PC-3 (cell line): ENCODE data around the gene ANKRD29. TPM values are rescaled to one million over a fixed set of nuclear protein-coding genes. Genes with fewer than 3 reads are reported as not detected.

Experiments used
- ATAC-seq: fragments of 200-7000 bp; cut with Tn5 transposase; 2 replicates; pipeline ENCODE4 v1.9.1; 2020; ENCODE audit warnings: mild to moderate bottlenecking, moderate library complexity
- BruUV-seq: library from RNA; stranded (reverse); fragments of 400-500 nt; replicated peaks from 2 replicates; lab custom pipeline; 2021; lab: Mats Ljungman, UMichigan
- CTCF ChIA-PET: fragments of 300-600 bp; sonication (Branson Sonifier 250); formaldehyde crosslinking; loops from one replicate; lab custom pipeline; 2022; ENCODE audit warnings: antibody characterized with exemption; lab: Charles Lee
- POLR2A ChIA-PET: fragments of 300-600 bp; sonication (Branson Sonifier 250); formaldehyde crosslinking; loops from one replicate; lab custom pipeline; 2022; ENCODE audit warnings: antibody characterized with exemption; ENCODE audit not compliant: unreplicated experiment; lab: Charles Lee
- DNase-seq: peaks from one replicate; pipeline ENCODE4 v3.0.0-alpha.2; 2015
- H2AFZ ChIP-seq: fragments of 300-600 bp; sonication (generic); 2 replicates; pipeline ENCODE4 v1.6.0; 2016; ENCODE audit warnings: antibody characterized with exemption, low read length
- H3F3A ChIP-seq: fragments of 300-600 bp; sonication (generic); one replicate; pipeline ENCODE4 v1.6.0; 2017; ENCODE audit warnings: antibody characterized with exemption, low read length, control low read depth, mild to moderate bottlenecking; ENCODE audit not compliant: unreplicated experiment
- H3K27ac ChIP-seq: fragments of 300-600 bp; sonication (generic); 2 replicates; pipeline ENCODE4 v1.5.1; 2016; ENCODE audit warnings: mild to moderate bottlenecking, low read length
- H3K27me3 ChIP-seq: fragments of 300-600 bp; sonication (generic); 2 replicates; pipeline ENCODE4 v1.6.1; 2016; ENCODE audit warnings: low read length, mixed read lengths
- H3K36me3 ChIP-seq: fragments of 300-600 bp; sonication (generic); 2 replicates; pipeline ENCODE4 v1.6.1; 2016; ENCODE audit warnings: low read depth, mixed run types, low read length, mixed read lengths
- H3K4me1 ChIP-seq: fragments of 300-600 bp; sonication (generic); 2 replicates; pipeline ENCODE4 v1.5.1; 2016; ENCODE audit warnings: low read length; ENCODE audit not compliant: insufficient read depth
- H3K4me2 ChIP-seq: fragments of 300-600 bp; sonication (generic); 2 replicates; pipeline ENCODE4 v1.6.0; 2016; ENCODE audit warnings: low read length
- H3K4me3 ChIP-seq: fragments of 300-600 bp; sonication (generic); 2 replicates; pipeline ENCODE4 v1.5.1; 2016; ENCODE audit warnings: mild to moderate bottlenecking, low read length, mixed read lengths
- H3K79me2 ChIP-seq: fragments of 300-600 bp; sonication (generic); 2 replicates; pipeline ENCODE4 v1.6.1; 2017; ENCODE audit warnings: low read length, mixed read lengths
- H3K9ac ChIP-seq: fragments of 300-600 bp; sonication (generic); 2 replicates; pipeline ENCODE4 v1.6.0; 2016; ENCODE audit warnings: mild to moderate bottlenecking, low read length
- H3K9me2 ChIP-seq: fragments of 300-600 bp; sonication (generic); replicated peaks from 2 replicates; pipeline ENCODE4 v1.6.1; 2016; ENCODE audit warnings: mixed run types, low read length, mixed read lengths
- H3K9me3 ChIP-seq: fragments of 300-600 bp; sonication (generic); 2 replicates; pipeline ENCODE4 v1.6.1; 2016; ENCODE audit warnings: low read length, mixed read lengths
- H4K20me1 ChIP-seq: fragments of 300-600 bp; sonication (generic); 2 replicates; pipeline ENCODE4 v1.6.1; 2016; ENCODE audit warnings: low read length, mixed read lengths
- EZH2 ChIP-seq: fragments of 300-600 bp; sonication (generic); IDR thresholded peaks from one replicate; pipeline ENCODE4 v1.6.1; 2017; ENCODE audit warnings: antibody characterized with exemption, mild to moderate bottlenecking, low read length; ENCODE audit not compliant: unreplicated experiment
- EZH2phosphoT487 ChIP-seq: fragments of 300-600 bp; sonication (generic); IDR thresholded peaks from 2 replicates; pipeline ENCODE4 v1.6.1; 2018; ENCODE audit warnings: mild to moderate bottlenecking, antibody characterized with exemption, low read length, borderline replicate concordance
- intact Hi-C: fragments of 100-400 bp; cut with micrococcal nuclease; formaldehyde crosslinking; loops from 2 replicates; pipeline ENCODE4 v1.9.0; 2023
- total RNA-seq: library from RNA; depleted of rRNA; stranded (reverse); fragments of >200 nt; gene quantifications from 2 replicates; pipeline ENCODE4 v1.2.3, GENCODE V29; 2014
- TF ChIP-seq, protein P1 (sequence below): fragments of 300-600 bp; sonication (generic); conservative IDR thresholded peaks from 2 replicates; pipeline ENCODE4 v1.5.1; 2017; ENCODE audit warnings: antibody characterized with exemption, low read depth, mild to moderate bottlenecking, low read length

ANKRD29 gene
- total RNA-seq, 1 experiment from 2014 or later: 31.0 TPM

DNA sequence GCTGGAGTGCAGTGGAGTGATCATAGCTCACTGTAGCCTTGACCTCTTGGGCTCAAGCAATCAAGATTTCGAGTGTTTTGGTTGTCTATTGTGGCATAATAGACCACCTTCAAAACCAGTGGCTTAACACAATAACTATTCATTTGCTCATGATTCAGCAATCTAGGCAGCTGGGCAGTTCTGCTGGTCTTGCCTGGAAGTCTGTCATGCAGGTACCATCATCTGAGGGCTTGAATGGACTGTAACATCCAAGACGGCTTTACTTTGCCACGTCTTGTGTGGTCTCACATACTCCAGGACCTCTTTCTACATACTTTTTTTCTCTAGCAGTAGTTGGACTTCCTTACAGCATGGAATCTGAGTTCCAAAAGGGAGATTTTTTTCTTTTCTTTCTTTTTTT, 13.2 kb upstream of the ANKRD29 start:
- no peak overlapping the region for H3K9ac ChIP-seq
- H3K4me2 ChIP-seq: no peak overlapping the region
- H3K9me3 ChIP-seq: no peaks in the 10 kb centered on the region
- TF ChIP-seq EZH2 (no peak), EZH2phosphoT487 (no peak)
- TF ChIP-seq, protein P1, sequence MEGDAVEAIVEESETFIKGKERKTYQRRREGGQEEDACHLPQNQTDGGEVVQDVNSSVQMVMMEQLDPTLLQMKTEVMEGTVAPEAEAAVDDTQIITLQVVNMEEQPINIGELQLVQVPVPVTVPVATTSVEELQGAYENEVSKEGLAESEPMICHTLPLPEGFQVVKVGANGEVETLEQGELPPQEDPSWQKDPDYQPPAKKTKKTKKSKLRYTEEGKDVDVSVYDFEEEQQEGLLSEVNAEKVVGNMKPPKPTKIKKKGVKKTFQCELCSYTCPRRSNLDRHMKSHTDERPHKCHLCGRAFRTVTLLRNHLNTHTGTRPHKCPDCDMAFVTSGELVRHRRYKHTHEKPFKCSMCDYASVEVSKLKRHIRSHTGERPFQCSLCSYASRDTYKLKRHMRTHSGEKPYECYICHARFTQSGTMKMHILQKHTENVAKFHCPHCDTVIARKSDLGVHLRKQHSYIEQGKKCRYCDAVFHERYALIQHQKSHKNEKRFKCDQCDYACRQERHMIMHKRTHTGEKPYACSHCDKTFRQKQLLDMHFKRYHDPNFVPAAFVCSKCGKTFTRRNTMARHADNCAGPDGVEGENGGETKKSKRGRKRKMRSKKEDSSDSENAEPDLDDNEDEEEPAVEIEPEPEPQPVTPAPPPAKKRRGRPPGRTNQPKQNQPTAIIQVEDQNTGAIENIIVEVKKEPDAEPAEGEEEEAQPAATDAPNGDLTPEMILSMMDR: no peak
- H3K27me3 ChIP-seq: no peaks in the 10 kb centered on the region
- H3K9me2 ChIP-seq: no peaks in the 10 kb centered on the region; the same call in 1 of the 2 replicates
- no TSS peak for BruUV-seq
- H3K36me3 ChIP-seq: no peaks in the 10 kb centered on the region
- H3K27ac ChIP-seq: no peak overlapping the region
- peaks cover 13% of the 10 kb centered on the region for H3K4me1 ChIP-seq
- no peaks in the 10 kb centered on the region for H3K79me2 ChIP-seq
- H3F3A ChIP-seq: no peaks in the 10 kb centered on the region
- intact Hi-C loops: no loop called here
- no peak for DNase-seq
- CTCF ChIA-PET: no interaction called here
- ATAC-seq: no peak
- no peaks in the 10 kb centered on the region for H4K20me1 ChIP-seq
- POLR2A ChIA-PET: no interaction called here
- no peak overlapping the region for H3K4me3 ChIP-seq
- H2AFZ ChIP-seq: no peak overlapping the region

DNA sequence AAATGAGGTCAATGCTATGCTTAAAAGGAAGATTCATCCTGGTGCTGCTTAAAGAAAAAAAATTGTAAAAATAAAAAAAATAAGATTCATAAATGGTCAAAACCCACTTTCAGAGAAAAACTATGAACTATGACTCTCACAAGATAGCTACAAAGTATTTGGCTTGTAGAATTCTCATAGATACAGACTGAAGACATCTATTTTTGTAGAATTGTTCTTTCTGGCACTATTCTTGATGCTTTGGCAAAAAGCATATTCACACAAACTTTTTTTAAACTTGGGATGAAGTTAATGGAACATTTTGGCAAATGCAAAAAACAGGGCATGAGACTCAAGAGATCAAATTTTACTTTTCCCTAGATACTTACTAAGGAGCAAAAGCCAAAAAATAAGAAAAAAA, 12.5 kb upstream of the ANKRD29 start:
- no peaks in the 10 kb centered on the region for H3K79me2 ChIP-seq
- no peak overlapping the region for H3K9ac ChIP-seq
- no TSS peak for BruUV-seq
- H3K27ac ChIP-seq: no peak overlapping the region
- no peaks in the 10 kb centered on the region for H3K36me3 ChIP-seq
- H3F3A ChIP-seq: no peaks in the 10 kb centered on the region
- no peak overlapping the region for H2AFZ ChIP-seq
- ChIA-PET CTCF (interaction anchor here (0.6 kb wide), 1 partner anchor 264 kb away, joined by 3 read pairs; no protein-coding TSS in a partner anchor), POLR2A (interaction anchor here (0.7 kb wide), 1 partner anchor 16 kb away, joined by 4 read pairs; no protein-coding TSS in a partner anchor)
- ATAC-seq (no peak), DNase-seq (no peak)
- H3K9me2 ChIP-seq: no peaks in the 10 kb centered on the region; the same call in 1 of the 2 replicates
- no peaks in the 10 kb centered on the region for H3K9me3 ChIP-seq
- peaks cover 13% of the 10 kb centered on the region for H3K4me1 ChIP-seq
- intact Hi-C loops: no loop called here
- H3K27me3 ChIP-seq: no peaks in the 10 kb centered on the region
- no peak for TF ChIP-seq EZH2
- no peaks in the 10 kb centered on the region for H4K20me1 ChIP-seq
- no peak overlapping the region for H3K4me2 ChIP-seq
- no peak overlapping the region for H3K4me3 ChIP-seq

DNA sequence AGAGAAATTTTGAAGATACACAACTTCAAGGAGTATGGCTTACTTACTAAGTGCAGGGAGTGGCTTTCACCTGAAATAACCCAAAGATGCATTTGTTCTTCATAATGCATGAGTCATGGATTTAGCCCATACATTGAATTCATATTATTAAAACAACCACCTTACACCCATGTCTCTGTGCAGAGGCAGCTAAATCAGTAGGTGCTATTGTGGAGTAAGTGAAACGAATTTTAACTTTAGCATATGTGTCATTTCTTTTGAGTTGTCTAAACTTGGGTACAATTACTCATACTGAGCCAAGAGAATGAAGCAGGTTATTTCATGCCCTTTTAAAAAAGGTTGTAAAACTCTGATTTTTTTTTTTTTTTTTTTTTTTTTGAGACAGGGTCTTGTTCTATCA, 11.0 kb upstream of the ANKRD29 start:
- H3F3A ChIP-seq: no peaks in the 10 kb centered on the region
- H2AFZ ChIP-seq: no peak overlapping the region
- BruUV-seq: no TSS peak
- intact Hi-C loops: no loop called here
- H3K79me2 ChIP-seq: no peaks in the 10 kb centered on the region
- no peaks in the 10 kb centered on the region for H3K36me3 ChIP-seq
- ChIA-PET POLR2A (no interaction called here), CTCF (no interaction called here)
- peaks cover 16% of the 10 kb centered on the region for H3K4me1 ChIP-seq
- H3K9me3 ChIP-seq: no peaks in the 10 kb centered on the region
- no peaks in the 10 kb centered on the region; the same call in 1 of the 2 replicates for H3K9me2 ChIP-seq
- peak overlapping the region; percentile 46 for H3K27ac ChIP-seq
- peak overlapping the region; percentile 41 for H3K4me2 ChIP-seq
- H3K4me3 ChIP-seq: no peak overlapping the region
- H3K9ac ChIP-seq: no peak overlapping the region
- ATAC-seq: peak; percentile 81
- no peaks in the 10 kb centered on the region for H4K20me1 ChIP-seq
- no peaks in the 10 kb centered on the region for H3K27me3 ChIP-seq
- TF ChIP-seq EZH2 (no peak), EZH2phosphoT487 (no peak)
- TF ChIP-seq, protein P1: no peak
- DNase-seq: peak; percentile 77
